Choroid plexus epithelial cell (primary cell): ENCODE measurements around the gene BHMT2.
A peak's percentile ranks its signal among the peaks of the same experiment; 100 is the strongest.

Experiments used
- DNase-seq: peaks from one replicate; pipeline ENCODE4 v3.0.0-alpha.2; 2010; ENCODE audit warnings: low read depth
- H3K4me3 ChIP-seq: 2 replicates; pipeline ENCODE4 v1.5.1; 2011; ENCODE audit warnings: low read depth, mild to moderate bottlenecking, control low read depth, low read length, moderate library complexity
- CTCF ChIP-seq: conservative IDR thresholded peaks from 2 replicates; pipeline ENCODE4 v1.5.1; 2011; ENCODE audit warnings: low read depth, mild to moderate bottlenecking, control low read depth, inconsistent platforms, low read length, moderate library complexity

The BHMT2 gene

DNA sequence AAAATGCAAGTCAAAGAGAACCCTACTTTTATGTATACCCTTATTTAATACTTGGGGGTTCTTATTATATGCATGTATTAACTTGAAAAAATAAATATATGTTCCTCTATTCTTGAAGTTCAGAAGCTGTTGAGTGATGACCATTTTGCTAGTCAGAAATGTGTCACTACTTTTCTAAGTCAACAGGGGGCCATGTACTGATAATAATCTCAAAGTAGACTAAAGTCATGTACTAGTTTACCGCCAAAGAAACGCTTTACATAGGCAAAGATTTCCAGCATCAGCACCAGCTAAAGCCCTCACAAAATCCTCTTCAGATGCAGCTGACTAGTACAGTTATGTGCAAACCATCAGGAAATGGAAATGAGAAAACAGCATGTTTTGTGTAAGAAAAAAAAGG, 36.3 kb downstream of the BHMT2 start:
- TF ChIP-seq CTCF, result no peak
- no peak overlapping the region for H3K4me3 ChIP-seq
- DNase-seq, result no peak

DNA sequence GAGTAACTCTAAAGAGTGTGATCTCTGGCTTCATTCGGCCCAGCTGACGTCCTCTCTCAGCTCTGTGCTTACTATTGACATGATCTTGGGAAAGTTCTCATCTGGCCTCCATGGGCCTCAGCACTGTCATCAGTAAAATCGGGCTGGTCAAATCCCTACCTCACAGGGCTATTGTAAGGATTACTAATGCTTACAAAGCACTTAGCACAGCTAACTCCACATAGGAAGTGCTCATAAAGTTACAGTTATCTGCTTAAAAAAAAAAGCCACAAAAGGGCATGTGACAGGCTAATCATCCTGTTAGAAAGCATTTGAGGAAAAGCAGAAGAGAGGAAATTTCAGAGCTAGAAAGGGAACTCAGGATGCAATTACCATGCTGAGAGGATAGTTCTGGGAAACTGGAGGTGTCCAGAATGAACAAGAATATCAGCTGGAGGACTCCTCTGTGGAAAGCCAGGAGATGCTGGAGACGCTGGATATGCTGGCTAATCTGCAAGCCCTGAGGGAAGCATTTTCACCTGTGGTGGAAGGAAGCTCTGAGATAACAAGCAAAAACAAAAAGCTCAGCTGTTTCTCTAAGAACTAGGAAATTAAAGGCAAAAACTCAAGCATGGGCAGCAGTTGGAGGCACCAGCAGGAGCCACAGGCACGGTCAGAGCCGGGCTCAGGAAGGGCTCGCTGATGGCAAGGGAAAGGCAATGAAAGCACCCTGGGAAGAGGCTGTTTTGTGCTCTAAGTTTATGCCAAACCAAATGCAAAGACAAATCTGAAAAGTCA, 37.6 kb downstream of the BHMT2 start:
- peak; percentile 20 for DNase-seq
- TF ChIP-seq CTCF, result no peak
- H3K4me3 ChIP-seq, result no peak overlapping the region

GRCh38 chr5:79108086-79108485, 38.5 kb downstream of the BHMT2 start:
- DNase-seq, result no peak
- no peak for TF ChIP-seq CTCF

GRCh38 chr5:79108792-79109191, 39.2 kb downstream of the BHMT2 start:
- TF ChIP-seq CTCF, result no peak
- no peak for DNase-seq
- H3K4me3 ChIP-seq, result no peak overlapping the region

More at GRCh38 chr5:79108086-79108485, 38.5 kb downstream of the BHMT2 start:
- no peak overlapping the region for H3K4me3 ChIP-seq

DNA sequence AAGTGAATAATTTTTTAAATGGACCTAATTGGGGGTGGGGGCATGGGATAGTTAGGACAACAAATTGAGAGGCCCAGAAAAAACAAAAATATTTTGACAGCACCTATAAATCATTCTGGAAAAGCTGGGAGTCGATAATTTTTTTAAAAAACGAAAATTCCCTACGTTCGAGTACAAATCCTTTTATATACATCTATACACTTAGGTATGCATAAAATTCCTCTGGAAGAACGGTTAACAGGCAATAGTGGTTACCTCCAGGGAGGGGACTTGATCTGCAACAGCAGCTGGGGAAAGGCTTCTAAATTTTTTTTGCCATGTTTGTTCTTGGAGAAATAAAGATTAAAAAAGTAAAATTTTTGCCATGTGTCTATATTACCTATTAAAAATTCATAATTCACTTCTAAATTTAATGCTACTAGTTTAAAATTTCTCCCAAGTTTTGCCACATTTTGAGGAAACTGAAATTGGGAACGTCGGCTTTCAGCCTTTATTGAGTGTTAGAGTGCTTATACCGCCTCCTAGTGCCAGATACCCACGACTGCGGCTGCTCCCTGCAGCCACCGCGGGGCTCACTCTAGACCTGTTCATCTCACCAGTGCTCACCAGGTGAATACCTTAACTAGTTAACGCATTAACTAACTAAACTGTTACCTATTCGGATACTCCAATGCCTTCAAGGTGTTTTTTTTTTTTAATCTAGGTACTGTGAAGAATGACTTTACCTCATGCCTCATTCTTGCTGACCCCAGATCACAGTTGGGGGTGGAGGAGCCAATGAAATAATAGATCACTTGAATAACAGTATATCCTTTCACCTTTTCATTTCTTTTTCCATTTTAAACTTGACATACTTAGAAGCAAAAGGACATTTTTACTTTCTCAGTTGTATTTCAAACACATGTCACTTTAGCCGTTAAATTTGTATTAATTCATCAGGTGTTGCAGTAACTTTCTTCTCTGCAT, 40.2 kb downstream of the BHMT2 start:
- H3K4me3 ChIP-seq, result no peak overlapping the region
- peak; percentile 24 for DNase-seq

DNA sequence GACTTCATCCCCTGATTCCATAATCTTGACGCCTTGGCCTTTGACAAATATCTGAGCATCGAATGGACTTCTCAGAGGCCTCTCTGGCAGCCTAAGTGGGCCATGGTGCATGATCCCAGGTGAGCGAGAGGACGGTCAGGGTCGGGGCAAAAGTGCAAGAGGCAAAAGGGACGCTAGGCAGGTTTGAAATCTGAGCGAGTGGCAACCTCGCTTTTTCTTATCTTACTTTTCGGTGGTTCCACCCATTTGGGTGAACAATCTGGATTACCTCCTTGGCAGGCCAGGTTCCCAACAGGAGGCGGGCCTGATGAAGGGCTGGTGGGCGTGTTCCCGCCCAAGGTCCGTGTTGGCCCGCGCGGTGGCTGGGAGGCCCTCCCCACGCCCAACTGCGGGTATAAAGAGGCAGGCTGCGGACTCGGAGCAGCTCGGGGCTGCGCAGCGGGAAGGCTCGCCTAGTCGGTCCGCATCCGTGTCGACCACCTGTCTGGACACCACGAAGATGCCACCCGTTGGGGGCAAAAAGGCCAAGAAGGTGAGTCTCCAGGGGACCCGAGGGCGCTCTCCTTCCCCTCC, 41.9 kb downstream of the BHMT2 start, which contains the start of gene BHMT:
BHMT (plus strand) TSS at position 423 of the 573 bp plus-strand sequence; CDS start at position 500, 77 bp downstream.
- DNase-seq, result no peak
- no peak for TF ChIP-seq CTCF
- no peak within 1 kb of the TSS for H3K4me3 ChIP-seq

More for the DNA sequence above, 40.2 kb downstream of the BHMT2 start:
- peak; percentile 72 for TF ChIP-seq CTCF
